Measurements from ENCODE around the gene NIPAL1.

Gene NIPAL1

DNA sequence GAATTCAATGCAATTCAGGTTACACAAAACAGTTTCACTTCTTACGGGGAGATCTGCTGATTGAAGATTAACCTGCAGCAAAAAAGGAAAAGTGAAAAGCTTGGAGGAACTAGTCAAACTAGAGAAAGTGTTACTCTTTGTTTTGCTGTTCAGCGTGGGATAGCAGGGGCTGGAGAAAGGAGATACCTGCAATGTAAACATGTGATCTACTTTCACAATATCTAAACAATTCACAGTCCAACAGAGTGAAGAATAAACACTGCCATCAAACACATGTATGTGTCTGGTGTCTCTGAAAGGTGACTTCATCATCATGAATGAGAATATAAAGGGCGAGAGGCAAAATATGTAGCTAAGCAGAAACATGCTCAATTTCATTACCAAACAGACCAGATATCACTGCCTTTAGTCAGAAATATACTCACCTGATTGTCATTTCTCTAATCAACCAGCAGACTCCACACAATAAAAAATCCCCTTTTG, 26.4 kb downstream of the NIPAL1 start:
- H3K4me3 ChIP-seq (ENCODE audit: low read depth, low read length): no peak overlapping the region
- no peak for TF ChIP-seq CTCF (IDR thresholded peaks at IDR 0.05; ENCODE audit: low read depth, low read length, missing control alignments)
- DNase-seq (ENCODE audit: low read depth): no peak

GRCh38 chr4:48043504-48043903, 26.9 kb downstream of the NIPAL1 start:
- no peak for DNase-seq (ENCODE audit: low read depth)
- H3K4me3 ChIP-seq (ENCODE audit: low read depth, low read length): no peak overlapping the region
- no peak for TF ChIP-seq CTCF (IDR thresholded peaks at IDR 0.05; ENCODE audit: low read depth, low read length, missing control alignments)

DNA sequence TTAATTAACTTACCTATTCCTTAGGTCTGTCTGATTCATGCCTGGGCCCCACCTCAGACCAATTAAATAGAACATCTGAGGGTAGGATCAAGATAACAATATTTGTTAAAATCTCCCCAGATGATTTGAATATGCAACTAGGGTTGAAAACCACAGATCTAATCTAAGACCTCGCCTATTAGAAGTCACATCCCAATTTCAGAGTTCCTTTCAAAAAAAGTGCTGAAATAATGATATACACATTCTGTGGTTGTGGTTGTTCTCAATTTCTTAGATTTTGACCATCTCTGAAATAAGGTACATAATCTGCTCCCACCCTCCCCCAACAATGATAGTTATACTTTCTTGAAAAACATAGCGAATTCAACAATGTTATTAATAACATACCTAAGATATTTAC, 27.7 kb downstream of the NIPAL1 start:
- H3K4me3 ChIP-seq (ENCODE audit: low read depth, low read length): no peak overlapping the region
- TF ChIP-seq CTCF (IDR thresholded peaks at IDR 0.05; ENCODE audit: low read depth, low read length, missing control alignments): no peak
- DNase-seq (ENCODE audit: low read depth): no peak

DNA sequence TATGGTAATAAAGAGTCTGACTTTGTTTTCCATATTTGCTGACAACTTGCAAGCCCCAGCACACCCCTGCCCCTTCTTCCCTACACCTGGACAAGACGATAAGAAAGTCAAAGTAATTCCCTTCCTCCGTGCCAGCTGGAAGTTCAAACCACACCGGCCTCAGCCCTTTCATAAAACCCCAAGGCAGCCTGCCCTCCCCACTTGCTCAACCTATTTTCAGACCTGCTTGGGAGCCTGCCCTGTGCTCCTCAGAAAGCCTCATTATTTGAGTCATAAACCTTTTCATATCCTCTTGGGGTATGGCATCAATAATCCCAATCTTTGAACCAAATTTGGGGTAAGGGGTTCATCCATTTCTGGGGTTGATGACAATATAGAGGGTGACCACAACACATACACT, 29.5 kb downstream of the NIPAL1 start:
- no peak for TF ChIP-seq CTCF (IDR thresholded peaks at IDR 0.05; ENCODE audit: low read depth, low read length, missing control alignments)
- DNase-seq (ENCODE audit: low read depth): no peak
- H3K4me3 ChIP-seq (ENCODE audit: low read depth, low read length): no peak overlapping the region

GRCh38 chr4:48047421-48047844, 30.9 kb downstream of the NIPAL1 start:
- no peak for TF ChIP-seq CTCF (IDR thresholded peaks at IDR 0.05; ENCODE audit: low read depth, low read length, missing control alignments)
- DNase-seq (ENCODE audit: low read depth): peak; percentile 80
- H3K4me3 ChIP-seq (ENCODE audit: low read depth, low read length): no peak overlapping the region

GRCh38 chr4:48047896-48048295, 31.3 kb downstream of the NIPAL1 start:
- TF ChIP-seq CTCF (IDR thresholded peaks at IDR 0.05; ENCODE audit: low read depth, low read length, missing control alignments): no peak
- no peak overlapping the region for H3K4me3 ChIP-seq (ENCODE audit: low read depth, low read length)

GRCh38 chr4:48049483-48049882, 32.9 kb downstream of the NIPAL1 start:
- H3K4me3 ChIP-seq (ENCODE audit: low read depth, low read length): no peak overlapping the region
- DNase-seq (ENCODE audit: low read depth): no peak
- no peak for TF ChIP-seq CTCF (IDR thresholded peaks at IDR 0.05; ENCODE audit: low read depth, low read length, missing control alignments)

More at GRCh38 chr4:48047896-48048295, 31.3 kb downstream of the NIPAL1 start:
- no peak for DNase-seq (ENCODE audit: low read depth)
